GM11168 (cell line): Measurements from ENCODE around the gene GPRIN2.

Experiments used
- in situ Hi-C: fragments of 300-500 bp; cut with MboI; formaldehyde crosslinking; loops from one replicate; pipeline ENCODE4 v1.12.0; 2022; ENCODE audit warnings: low sequenced_read_pairs; ENCODE audit not compliant: unreplicated experiment

Gene GPRIN2

GRCh38 chr10:46524472-46525176 is 31.8 kb downstream of the GPRIN2 start:
- in situ Hi-C loops, result no loop called here

- in situ Hi-C loops, result no loop called here
Measured at GRCh38 chr10:46523962-46524471, 32.4 kb downstream of the GPRIN2 start.

DNA sequence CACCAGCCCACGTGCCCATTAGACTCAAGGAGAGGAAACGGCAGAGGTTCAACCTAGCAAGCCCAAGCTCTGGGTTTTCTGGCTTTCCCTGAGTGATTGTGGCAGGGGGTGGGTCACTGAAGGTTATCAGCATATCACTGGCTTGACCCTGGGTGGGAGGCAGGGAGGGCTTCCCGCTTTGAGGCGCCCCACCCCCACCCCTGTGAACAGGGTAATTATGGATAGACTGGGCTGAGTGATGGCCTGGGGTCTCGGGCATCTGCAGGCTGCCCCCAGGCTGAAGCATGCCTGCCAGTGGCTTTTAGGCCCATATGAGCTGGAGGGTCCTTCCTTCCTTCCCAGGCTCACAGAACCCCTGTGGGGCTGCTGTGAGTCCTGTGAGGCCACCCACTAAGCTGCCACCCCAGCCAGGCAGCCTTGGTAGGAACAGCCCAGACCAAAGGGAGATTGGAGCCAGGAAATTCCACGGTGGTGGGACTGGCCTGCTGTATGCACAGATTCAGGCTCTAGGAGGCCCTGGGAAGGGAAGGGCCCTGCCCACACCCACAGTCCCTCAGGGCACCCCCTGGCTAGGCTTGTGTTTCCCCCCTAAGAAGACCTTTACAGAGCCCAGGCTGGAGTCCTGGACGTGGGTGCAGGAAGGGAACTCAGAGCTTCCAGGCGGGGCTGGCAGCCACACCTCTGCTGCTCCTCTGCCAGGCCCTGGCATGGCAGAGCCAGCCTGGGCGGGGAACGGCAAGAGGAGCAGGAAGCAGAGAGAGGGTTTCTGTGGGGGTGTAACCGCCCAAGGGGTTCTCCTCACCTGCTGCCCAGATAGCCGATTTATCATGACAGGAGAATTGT is 33.1 kb downstream of the GPRIN2 start:
- in situ Hi-C loops, result no loop called here

- in situ Hi-C loops, result no loop called here
Measured at GRCh38 chr10:46522295-46523118, 34.0 kb downstream of the GPRIN2 start.

DNA sequence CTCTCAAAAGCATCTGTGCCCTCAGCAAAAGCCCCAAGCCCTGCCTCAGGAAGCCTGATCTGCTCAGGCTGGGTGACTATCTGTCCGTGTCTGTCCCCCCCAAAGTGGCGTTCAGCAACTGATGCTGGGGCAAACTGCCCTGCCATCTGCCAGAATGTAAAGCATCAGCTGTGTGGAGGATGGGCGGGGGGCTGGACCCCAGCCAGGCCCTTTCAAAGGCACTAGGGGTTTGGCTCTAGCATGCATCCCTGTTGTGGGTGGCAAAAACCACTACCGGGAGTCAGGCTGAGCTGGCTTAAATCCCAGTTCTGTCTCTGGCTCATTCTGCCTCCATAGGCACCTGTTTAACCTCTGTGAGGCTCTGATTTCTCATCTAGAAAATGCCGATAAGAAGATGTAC is 35.5 kb downstream of the GPRIN2 start:
- in situ Hi-C loops, result no loop called here

GRCh38 chr10:46520381-46520780 is 36.1 kb downstream of the GPRIN2 start:
- in situ Hi-C loops, result no loop called here

GRCh38 chr10:46518028-46518725 is 38.3 kb downstream of the GPRIN2 start:
- in situ Hi-C loops, result loop anchor here (10.0 kb wide), 1 partner anchor 1357 kb away; no protein-coding TSS in a partner anchor

DNA sequence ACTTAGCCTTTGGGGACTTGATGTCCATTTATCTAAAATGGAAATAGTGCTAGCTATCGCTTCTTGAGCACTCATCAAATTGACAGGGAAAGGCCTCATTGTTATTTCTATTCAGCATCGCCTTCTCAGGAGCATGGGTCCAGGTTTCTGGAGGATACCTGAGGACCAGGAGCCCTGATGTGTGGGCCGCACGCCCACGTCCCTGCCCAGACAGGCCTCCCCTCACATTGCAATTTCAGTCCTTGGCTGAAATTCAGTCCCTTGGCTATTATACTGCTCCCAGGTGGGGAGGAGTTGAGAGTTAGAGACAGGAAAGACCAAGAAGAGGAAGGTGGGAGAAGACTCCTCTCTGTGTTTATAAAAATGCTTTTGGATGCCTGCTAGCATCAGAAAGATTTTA is 38.9 kb downstream of the GPRIN2 start:
- in situ Hi-C loops, result loop anchor here (10.0 kb wide), 1 partner anchor 1357 kb away; no protein-coding TSS in a partner anchor

DNA sequence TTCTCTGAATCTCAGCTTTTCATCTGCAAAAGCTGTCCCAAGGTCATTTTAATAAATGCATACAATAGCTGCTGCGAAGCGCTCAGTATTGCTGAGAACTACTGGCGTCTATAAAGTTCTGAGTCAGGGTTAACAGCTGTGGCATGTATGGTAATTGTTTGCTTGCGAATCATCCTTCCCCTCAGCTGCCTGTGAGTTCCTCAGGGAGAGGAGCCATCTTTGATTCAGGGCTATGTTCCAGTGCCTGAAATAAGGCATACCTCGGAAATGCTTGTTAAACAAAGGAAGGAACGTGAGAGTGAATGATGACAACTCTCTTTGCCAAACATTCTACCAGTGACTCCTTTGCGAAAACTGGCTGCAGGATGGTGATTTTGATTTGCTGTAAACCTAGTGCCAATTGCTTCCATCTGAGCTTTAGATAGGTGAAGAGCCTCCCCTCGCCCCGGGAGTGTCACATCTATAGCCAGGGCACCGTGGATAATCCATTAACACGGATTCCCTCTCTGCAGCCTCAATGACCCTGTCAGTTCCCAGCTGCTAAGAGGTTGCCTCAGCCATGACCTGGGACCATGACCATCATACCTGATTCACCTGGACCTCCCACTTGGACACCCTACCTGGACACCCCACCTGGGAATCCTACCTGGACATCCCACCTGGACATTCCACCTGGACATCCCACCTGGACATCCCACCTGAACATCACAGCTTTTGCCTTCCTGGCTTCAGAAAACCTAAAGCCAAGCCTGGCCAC is 39.6 kb downstream of the GPRIN2 start:
- in situ Hi-C loops, result loop anchor here (10.0 kb wide), 1 partner anchor 1358 kb away; no protein-coding TSS in a partner anchor

DNA sequence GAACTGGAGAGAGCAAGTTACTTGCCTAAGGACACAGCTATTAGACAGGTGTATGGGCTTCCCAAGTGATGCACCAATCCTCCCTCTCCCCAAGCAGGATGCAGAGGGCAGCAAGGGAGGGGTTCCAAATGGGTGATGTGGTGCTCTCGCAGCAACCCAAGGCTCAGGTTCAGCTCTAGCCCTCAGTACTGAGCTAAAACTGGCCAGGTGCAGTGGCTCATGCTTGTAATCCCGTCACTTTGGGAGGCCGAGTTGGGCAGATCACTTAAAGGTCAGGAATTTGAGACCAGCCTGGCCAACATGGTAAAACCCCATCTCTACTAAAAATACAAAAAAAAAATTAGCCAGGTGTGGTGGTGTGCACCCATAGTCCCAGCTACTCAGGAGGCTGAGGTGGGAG is 40.7 kb downstream of the GPRIN2 start:
- in situ Hi-C loops, result loop anchor here (10.0 kb wide), 1 partner anchor 1359 kb away; no protein-coding TSS in a partner anchor

GRCh38 chr10:46515366-46515765 is 41.1 kb downstream of the GPRIN2 start:
- in situ Hi-C loops, result loop anchor here (10.0 kb wide), 1 partner anchor 1359 kb away; no protein-coding TSS in a partner anchor

- in situ Hi-C loops, result loop anchor here (10.0 kb wide), 1 partner anchor 1360 kb away; no protein-coding TSS in a partner anchor
Measured at GRCh38 chr10:46514899-46515298, 41.6 kb downstream of the GPRIN2 start.

DNA sequence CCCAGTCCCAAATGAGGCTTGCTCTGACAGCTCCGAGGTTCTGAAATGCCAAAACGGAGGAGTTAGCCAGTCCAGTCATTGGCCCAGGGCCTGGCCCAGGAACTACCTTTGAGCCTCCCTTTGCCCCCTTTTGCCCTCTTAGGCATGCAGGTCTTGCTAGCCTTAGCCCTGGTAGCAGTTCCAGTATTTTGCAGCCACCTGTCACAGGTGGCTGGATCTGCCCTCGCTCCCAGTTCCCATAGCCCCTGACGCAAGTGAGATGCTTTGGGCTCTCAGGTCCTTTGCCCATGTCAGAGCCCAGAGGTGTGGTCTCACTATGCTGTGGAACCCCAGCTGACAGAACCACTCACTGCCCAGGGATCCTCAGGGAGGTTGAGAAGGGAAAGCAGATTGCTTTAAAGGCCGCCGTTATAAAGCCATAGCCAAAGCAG is 42.0 kb downstream of the GPRIN2 start:
- in situ Hi-C loops, result loop anchor here (10.0 kb wide), 1 partner anchor 1360 kb away; no protein-coding TSS in a partner anchor

DNA sequence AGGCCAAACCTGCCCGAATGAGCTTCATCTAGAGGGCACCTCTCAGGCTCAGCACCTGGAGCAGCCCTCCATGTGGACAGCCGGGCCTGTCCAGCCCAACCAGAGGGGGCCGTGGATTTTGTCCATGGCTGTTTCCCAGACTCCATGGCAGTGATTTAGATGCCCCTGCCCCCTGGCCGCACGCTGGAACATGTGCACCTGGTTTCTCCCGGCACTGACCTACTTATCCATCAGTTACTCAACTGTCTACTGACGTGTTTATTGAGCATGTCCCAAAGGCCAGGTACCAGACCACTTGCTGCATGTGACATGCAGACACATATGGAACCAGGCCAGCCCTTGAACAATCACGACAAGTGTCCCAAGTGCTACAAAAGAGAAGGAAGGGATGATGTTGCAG is 43.1 kb downstream of the GPRIN2 start:
- in situ Hi-C loops, result loop anchor here (10.0 kb wide), 1 partner anchor 1361 kb away; no protein-coding TSS in a partner anchor

DNA sequence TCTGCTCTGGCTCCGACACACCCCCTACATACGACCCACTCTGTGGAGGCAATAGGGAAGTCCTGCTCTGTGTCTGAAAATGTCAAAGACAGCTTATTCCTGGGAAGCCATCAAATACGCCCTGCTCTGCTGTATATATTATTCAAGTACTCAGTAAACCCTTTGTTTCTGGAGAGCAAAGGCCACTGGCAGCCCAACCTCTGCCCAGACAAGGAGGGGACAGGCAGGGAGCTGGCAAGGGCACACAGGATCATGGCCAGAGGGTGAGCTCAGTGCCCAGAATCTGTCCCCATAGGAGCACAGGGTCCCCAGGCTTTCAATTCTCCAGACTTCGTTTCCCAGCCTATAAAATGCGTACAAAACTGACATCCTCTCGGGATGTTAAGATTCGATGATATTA is 43.7 kb downstream of the GPRIN2 start:
- in situ Hi-C loops, result loop anchor here (10.0 kb wide), 1 partner anchor 1362 kb away; no protein-coding TSS in a partner anchor

DNA sequence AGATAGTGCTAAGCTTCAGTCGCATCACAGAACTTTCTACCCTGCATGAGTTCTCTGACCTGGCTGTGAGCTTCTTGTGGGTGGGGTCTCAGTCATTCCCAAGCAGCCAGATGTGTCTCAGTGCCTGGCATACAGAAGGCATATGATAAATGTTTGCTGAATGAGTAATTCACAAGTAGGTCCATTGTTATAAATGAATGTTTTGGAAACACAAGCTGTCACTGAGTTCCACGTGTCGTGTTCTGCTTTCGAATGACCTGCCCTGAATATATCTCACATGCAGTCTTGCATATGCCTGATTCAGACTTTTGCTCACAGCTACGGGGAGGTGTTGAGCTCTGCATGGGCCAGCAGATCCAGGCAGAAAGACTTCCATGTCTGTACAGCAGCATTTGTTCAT is 44.5 kb downstream of the GPRIN2 start:
- in situ Hi-C loops, result loop anchor here (10.0 kb wide), 1 partner anchor 1363 kb away; no protein-coding TSS in a partner anchor
